ENCODE data around the gene UNK. TPM values are rescaled to one million over a fixed set of nuclear protein-coding genes. Genes with fewer than 3 reads are reported as not detected.

UNK gene
- 25.8 to 33.0 TPM (median 30.3 TPM) in 5 replicates for total RNA-seq (2022; extraction: Qiagen RNA extraction; ENCODE audit: low read depth)

GRCh38 chr17:75784473-75785015 is at the start of gene UNK:
UNK (plus strand) TSS chr17:75784806; CDS start chr17:75784881, 75 bp downstream.

GRCh38 chr17:75764711-75765421 is 19.7 kb upstream of the UNK start, which contains the start of gene GALK1:
GALK1 (minus strand) TSS chr17:75765192; CDS start chr17:75765136, 56 bp downstream.

GRCh38 chr17:75843577-75844529 is 59.2 kb downstream of the UNK start, which contains the start of gene UNC13D:
UNC13D (minus strand) TSS chr17:75844404; CDS start chr17:75844337, 67 bp downstream.

GRCh38 chr17:75855310-75856061 is 70.9 kb downstream of the UNK start, which contains the start of gene WBP2:
WBP2 (minus strand) TSS chr17:75855335; CDS start chr17:75855297, 38 bp downstream.

Other genes with a start within 250 kb of the UNK start
- gene MYO15B, start 197.0 kb upstream of the UNK start, total RNA-seq (2022; extraction: Qiagen RNA extraction; ENCODE audit: low read depth) = 38.8 to 59.9 TPM (median 49.7 TPM) in 5 replicates
- gene SMIM5, start 151.4 kb upstream of the UNK start, total RNA-seq (2022; extraction: Qiagen RNA extraction; ENCODE audit: low read depth) = 0.54 to 1.1 TPM (median 0.86 TPM) in 5 replicates
- gene RECQL5, start 117.7 kb upstream of the UNK start, total RNA-seq (2022; extraction: Qiagen RNA extraction; ENCODE audit: low read depth) = 21.9 to 29.3 TPM (median 29.2 TPM) in 5 replicates
- 113 to 128 TPM (median 120 TPM) in 5 replicates for gene SAP30BP, start 117.5 kb upstream of the UNK start, total RNA-seq (2022; extraction: Qiagen RNA extraction; ENCODE audit: low read depth)
- gene ITGB4, start 63.3 kb upstream of the UNK start, total RNA-seq (2022; extraction: Qiagen RNA extraction; ENCODE audit: low read depth) = 74.8 to 94.7 TPM (median 80.4 TPM) in 5 replicates
- gene GALK1, start 19.6 kb upstream of the UNK start, total RNA-seq (2022; extraction: Qiagen RNA extraction; ENCODE audit: low read depth) = 56.7 to 84.6 TPM (median 80.2 TPM) in 5 replicates
- 3.3 to 7.1 TPM (median 6.1 TPM) in 5 replicates for gene UNC13D, start 59.6 kb downstream of the UNK start, total RNA-seq (2022; extraction: Qiagen RNA extraction; ENCODE audit: low read depth)
- 83.3 to 93.3 TPM (median 89.9 TPM) in 5 replicates for gene WBP2, start 70.5 kb downstream of the UNK start, total RNA-seq (2022; extraction: Qiagen RNA extraction; ENCODE audit: low read depth)
- gene TRIM47, start 93.8 kb downstream of the UNK start, total RNA-seq (2022; extraction: Qiagen RNA extraction; ENCODE audit: low read depth) = 126 to 197 TPM (median 175 TPM) in 5 replicates
- gene TRIM65, start 112.1 kb downstream of the UNK start, total RNA-seq (2022; extraction: Qiagen RNA extraction; ENCODE audit: low read depth) = 26.4 to 39.7 TPM (median 36.3 TPM) in 5 replicates
- gene MRPL38, start 120.1 kb downstream of the UNK start, total RNA-seq (2022; extraction: Qiagen RNA extraction; ENCODE audit: low read depth) = 88.0 to 126 TPM (median 118 TPM) in 5 replicates
- gene FBF1, start 156.2 kb downstream of the UNK start, total RNA-seq (2022; extraction: Qiagen RNA extraction; ENCODE audit: low read depth) = 5.6 to 8.5 TPM (median 7.9 TPM) in 5 replicates
- 13.0 to 19.0 TPM (median 16.8 TPM) in 5 replicates for gene ACOX1, start 194.4 kb downstream of the UNK start, total RNA-seq (2022; extraction: Qiagen RNA extraction; ENCODE audit: low read depth)
- 21.9 to 28.6 TPM (median 25.3 TPM) in 5 replicates for gene TEN1, start 194.4 kb downstream of the UNK start, total RNA-seq (2022; extraction: Qiagen RNA extraction; ENCODE audit: low read depth)
- gene CDK3, start 216.0 kb downstream of the UNK start, total RNA-seq (2022; extraction: Qiagen RNA extraction; ENCODE audit: low read depth) = 3.9 to 5.6 TPM (median 4.8 TPM) in 5 replicates
- 15.6 to 19.5 TPM (median 17.9 TPM) in 5 replicates for gene EVPL, start 242.5 kb downstream of the UNK start, total RNA-seq (2022; extraction: Qiagen RNA extraction; ENCODE audit: low read depth)

Data from A549 treated with GW870086 at 1 μM for 4 hours (cell line).